HCT116 (cell line): Measurements from ENCODE around the gene ZNF319.

Source experiments
- CBX3 ChIP-seq: IDR thresholded peaks from 2 replicates; pipeline ENCODE4 v1.6.1; 2012; ENCODE audit warnings: low read depth
- ELF1 ChIP-seq: IDR thresholded peaks from 2 replicates; pipeline ENCODE4 v1.6.1; 2012; ENCODE audit warnings: low read depth, borderline replicate concordance
- EZH2 ChIP-seq: fragments of 200-600 bp; sonication (generic); IDR thresholded peaks from 2 replicates; pipeline ENCODE4 v1.6.1; 2017; ENCODE audit warnings: antibody characterized with exemption, mixed run types
- POLR2A ChIP-seq: IDR thresholded peaks from 2 replicates; pipeline ENCODE4 v1.7.0; 2011; ENCODE audit warnings: borderline replicate concordance; ENCODE audit not compliant: insufficient read depth, insufficient read length; ENCODE audit errors: extremely low read depth
- POLR2AphosphoS5 ChIP-seq: IDR thresholded peaks from 2 replicates; pipeline ENCODE4 v1.6.1; 2011; ENCODE audit warnings: mild to moderate bottlenecking, low read depth, low read length, moderate library complexity
- RAD21 ChIP-seq: IDR thresholded peaks from 2 replicates; pipeline ENCODE4 v1.6.1; 2012; ENCODE audit warnings: low read depth, mild to moderate bottlenecking
- SIN3A ChIP-seq: IDR thresholded peaks from 2 replicates; pipeline ENCODE4 v1.6.1; 2012; ENCODE audit warnings: low read depth
- TCF7L2 ChIP-seq: IDR thresholded peaks from 2 replicates; pipeline ENCODE4 v1.7.0; 2011; ENCODE audit warnings: borderline replicate concordance, inconsistent platforms; ENCODE audit not compliant: insufficient read depth, insufficient read length; ENCODE audit errors: extremely low read depth
- ZNF274 ChIP-seq: fragments of 200-500 bp; sonication (Bioruptor generic); IDR thresholded peaks from 2 replicates; pipeline ENCODE4 v1.6.1; 2014; ENCODE audit warnings: mild to moderate bottlenecking, low read depth, low read length, inconsistent platforms
- TF ChIP-seq, protein P1 (sequence below), 3 experiments: fragments of 200-600 bp in 1 of 3; sonication (generic) in 1 of 3; IDR thresholded peaks in 2 of 3; conservative IDR thresholded peaks in 1 of 3; 2 replicates each; pipeline ENCODE4 v1.5.1; 2012 to 2017; ENCODE audit warnings: low read depth in 2 of 3, low read length in 2 of 3, antibody characterized with exemption in 1 of 3, borderline replicate concordance in 1 of 3, control low read depth in 1 of 3, mild to moderate bottlenecking in 1 of 3, mixed read lengths in 1 of 3, mixed run types in 1 of 3, moderate library complexity in 1 of 3; ENCODE audit not compliant: insufficient read depth in 1 of 3
- TF ChIP-seq, protein P2 (sequence below): IDR thresholded peaks from 2 replicates; pipeline ENCODE4 v1.6.1; 2012
- TF ChIP-seq, protein P3 (sequence below): IDR thresholded peaks from 2 replicates; pipeline ENCODE4 v1.6.1; 2012; ENCODE audit warnings: low read depth
- TF ChIP-seq, protein P4 (sequence below): IDR thresholded peaks from 2 replicates; pipeline ENCODE4 v1.6.1; 2012
- TF ChIP-seq, protein P5 (sequence below): IDR thresholded peaks from 2 replicates; pipeline ENCODE4 v1.6.1; 2011; ENCODE audit warnings: mild to moderate bottlenecking, low read length, moderate library complexity; ENCODE audit not compliant: insufficient replicate concordance; ENCODE audit errors: extremely low read depth

DNA sequence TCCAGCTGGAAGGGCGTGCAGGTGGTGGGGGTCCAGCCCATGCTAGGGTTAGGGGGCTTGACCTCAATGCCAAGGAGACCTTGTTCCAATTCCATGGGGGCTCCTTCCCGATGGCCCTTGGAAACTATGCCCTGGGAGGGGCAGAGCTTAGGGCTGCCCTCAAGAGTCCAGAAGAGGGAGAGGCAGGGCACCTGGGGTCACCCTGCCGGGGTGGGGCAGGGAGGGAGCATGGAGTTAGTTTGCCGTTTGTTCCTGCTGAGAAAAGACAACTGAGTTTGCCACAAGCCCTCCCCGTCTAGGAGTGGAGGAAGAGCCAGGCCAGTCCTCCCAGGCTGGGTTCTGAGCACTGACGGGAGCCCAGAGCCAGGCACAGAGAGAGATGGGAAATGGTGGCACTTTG is 46.5 kb upstream of the ZNF319 start:
- TF ChIP-seq TCF7L2 (no peak), ZNF274 (no peak), CBX3 (no peak), POLR2AphosphoS5 (no peak), ELF1 (no peak), POLR2A (no peak), RAD21 (no peak), SIN3A (no peak), EZH2 (no peak)
- TF ChIP-seq, protein P1, sequence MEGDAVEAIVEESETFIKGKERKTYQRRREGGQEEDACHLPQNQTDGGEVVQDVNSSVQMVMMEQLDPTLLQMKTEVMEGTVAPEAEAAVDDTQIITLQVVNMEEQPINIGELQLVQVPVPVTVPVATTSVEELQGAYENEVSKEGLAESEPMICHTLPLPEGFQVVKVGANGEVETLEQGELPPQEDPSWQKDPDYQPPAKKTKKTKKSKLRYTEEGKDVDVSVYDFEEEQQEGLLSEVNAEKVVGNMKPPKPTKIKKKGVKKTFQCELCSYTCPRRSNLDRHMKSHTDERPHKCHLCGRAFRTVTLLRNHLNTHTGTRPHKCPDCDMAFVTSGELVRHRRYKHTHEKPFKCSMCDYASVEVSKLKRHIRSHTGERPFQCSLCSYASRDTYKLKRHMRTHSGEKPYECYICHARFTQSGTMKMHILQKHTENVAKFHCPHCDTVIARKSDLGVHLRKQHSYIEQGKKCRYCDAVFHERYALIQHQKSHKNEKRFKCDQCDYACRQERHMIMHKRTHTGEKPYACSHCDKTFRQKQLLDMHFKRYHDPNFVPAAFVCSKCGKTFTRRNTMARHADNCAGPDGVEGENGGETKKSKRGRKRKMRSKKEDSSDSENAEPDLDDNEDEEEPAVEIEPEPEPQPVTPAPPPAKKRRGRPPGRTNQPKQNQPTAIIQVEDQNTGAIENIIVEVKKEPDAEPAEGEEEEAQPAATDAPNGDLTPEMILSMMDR (IDR thresholded peaks at IDR 0.05 in 2 of 3, conservative IDR thresholded peaks at IDR 0.05 in 1 of 3; ENCODE audit: borderline replicate concordance in 1 of 3, insufficient read depth in 1 of 3, low read depth in 2 of 3, low read length in 2 of 3): no peak
- TF ChIP-seq, protein P2, sequence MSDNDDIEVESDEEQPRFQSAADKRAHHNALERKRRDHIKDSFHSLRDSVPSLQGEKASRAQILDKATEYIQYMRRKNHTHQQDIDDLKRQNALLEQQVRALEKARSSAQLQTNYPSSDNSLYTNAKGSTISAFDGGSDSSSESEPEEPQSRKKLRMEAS: no peak
- TF ChIP-seq, protein P3, sequence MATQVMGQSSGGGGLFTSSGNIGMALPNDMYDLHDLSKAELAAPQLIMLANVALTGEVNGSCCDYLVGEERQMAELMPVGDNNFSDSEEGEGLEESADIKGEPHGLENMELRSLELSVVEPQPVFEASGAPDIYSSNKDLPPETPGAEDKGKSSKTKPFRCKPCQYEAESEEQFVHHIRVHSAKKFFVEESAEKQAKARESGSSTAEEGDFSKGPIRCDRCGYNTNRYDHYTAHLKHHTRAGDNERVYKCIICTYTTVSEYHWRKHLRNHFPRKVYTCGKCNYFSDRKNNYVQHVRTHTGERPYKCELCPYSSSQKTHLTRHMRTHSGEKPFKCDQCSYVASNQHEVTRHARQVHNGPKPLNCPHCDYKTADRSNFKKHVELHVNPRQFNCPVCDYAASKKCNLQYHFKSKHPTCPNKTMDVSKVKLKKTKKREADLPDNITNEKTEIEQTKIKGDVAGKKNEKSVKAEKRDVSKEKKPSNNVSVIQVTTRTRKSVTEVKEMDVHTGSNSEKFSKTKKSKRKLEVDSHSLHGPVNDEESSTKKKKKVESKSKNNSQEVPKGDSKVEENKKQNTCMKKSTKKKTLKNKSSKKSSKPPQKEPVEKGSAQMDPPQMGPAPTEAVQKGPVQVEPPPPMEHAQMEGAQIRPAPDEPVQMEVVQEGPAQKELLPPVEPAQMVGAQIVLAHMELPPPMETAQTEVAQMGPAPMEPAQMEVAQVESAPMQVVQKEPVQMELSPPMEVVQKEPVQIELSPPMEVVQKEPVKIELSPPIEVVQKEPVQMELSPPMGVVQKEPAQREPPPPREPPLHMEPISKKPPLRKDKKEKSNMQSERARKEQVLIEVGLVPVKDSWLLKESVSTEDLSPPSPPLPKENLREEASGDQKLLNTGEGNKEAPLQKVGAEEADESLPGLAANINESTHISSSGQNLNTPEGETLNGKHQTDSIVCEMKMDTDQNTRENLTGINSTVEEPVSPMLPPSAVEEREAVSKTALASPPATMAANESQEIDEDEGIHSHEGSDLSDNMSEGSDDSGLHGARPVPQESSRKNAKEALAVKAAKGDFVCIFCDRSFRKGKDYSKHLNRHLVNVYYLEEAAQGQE: no peak
- TF ChIP-seq, protein P4, sequence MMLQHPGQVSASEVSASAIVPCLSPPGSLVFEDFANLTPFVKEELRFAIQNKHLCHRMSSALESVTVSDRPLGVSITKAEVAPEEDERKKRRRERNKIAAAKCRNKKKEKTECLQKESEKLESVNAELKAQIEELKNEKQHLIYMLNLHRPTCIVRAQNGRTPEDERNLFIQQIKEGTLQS: no peak
- TF ChIP-seq, protein P5, sequence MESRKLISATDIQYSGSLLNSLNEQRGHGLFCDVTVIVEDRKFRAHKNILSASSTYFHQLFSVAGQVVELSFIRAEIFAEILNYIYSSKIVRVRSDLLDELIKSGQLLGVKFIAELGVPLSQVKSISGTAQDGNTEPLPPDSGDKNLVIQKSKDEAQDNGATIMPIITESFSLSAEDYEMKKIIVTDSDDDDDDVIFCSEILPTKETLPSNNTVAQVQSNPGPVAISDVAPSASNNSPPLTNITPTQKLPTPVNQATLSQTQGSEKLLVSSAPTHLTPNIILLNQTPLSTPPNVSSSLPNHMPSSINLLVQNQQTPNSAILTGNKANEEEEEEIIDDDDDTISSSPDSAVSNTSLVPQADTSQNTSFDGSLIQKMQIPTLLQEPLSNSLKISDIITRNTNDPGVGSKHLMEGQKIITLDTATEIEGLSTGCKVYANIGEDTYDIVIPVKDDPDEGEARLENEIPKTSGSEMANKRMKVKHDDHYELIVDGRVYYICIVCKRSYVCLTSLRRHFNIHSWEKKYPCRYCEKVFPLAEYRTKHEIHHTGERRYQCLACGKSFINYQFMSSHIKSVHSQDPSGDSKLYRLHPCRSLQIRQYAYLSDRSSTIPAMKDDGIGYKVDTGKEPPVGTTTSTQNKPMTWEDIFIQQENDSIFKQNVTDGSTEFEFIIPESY: no peak
